SK-N-MC (cell line): ENCODE data around the gene ZNF431.
"Not testable (repeated sequence)": the region's sequence is repeated elsewhere in the genome, so short reads cannot be mapped to it uniquely, and the experiment has no call there.

Experiments
- DNase-seq: peaks from one replicate; pipeline ENCODE4 v3.0.0-alpha.2; 2011; ENCODE audit warnings: low read depth, low spot score
- H3K27ac ChIP-seq: fragments of 200-600 bp; sonication (generic); 2 replicates; pipeline ENCODE4 v1.5.1; 2016; ENCODE audit warnings: mixed run types
- H3K36me3 ChIP-seq: fragments of 200-600 bp; sonication (generic); 2 replicates; pipeline ENCODE4 v1.6.1; 2017; ENCODE audit warnings: antibody characterized with exemption, low read length, mixed read lengths; ENCODE audit not compliant: insufficient read depth
- H3K4me3 ChIP-seq: fragments of 200-600 bp; sonication (generic); 2 replicates; pipeline ENCODE4 v1.5.1; 2016
- H3K9ac ChIP-seq: fragments of 200-600 bp; sonication (generic); 2 replicates; pipeline ENCODE4 v1.8.0; 2017; ENCODE audit warnings: mixed run types, mixed read lengths; ENCODE audit not compliant: insufficient read length
- H3K9me3 ChIP-seq: fragments of 200-600 bp; sonication (generic); 2 replicates; pipeline ENCODE4 v1.6.1; 2017; ENCODE audit warnings: low read depth, mild to moderate bottlenecking, antibody characterized with exemption, low read length, moderate library complexity, mixed read lengths
- EZH2 ChIP-seq: fragments of 200-600 bp; sonication (generic); IDR thresholded peaks from one replicate; pipeline ENCODE4 v1.6.1; 2017; ENCODE audit warnings: antibody characterized with exemption
- FOXP2 ChIP-seq: optimal IDR thresholded peaks from 2 replicates; pipeline ENCODE3; 2011; ENCODE audit warnings: mild to moderate bottlenecking, moderate library complexity; ENCODE audit not compliant: insufficient read depth; ENCODE audit errors: extremely low read length, control extremely low read depth
- POLR2AphosphoS5 ChIP-seq: IDR thresholded peaks from 2 replicates; pipeline ENCODE4 v1.6.1; 2012; ENCODE audit warnings: mild to moderate bottlenecking, low read depth, low read length, borderline replicate concordance

ZNF431 gene

DNA sequence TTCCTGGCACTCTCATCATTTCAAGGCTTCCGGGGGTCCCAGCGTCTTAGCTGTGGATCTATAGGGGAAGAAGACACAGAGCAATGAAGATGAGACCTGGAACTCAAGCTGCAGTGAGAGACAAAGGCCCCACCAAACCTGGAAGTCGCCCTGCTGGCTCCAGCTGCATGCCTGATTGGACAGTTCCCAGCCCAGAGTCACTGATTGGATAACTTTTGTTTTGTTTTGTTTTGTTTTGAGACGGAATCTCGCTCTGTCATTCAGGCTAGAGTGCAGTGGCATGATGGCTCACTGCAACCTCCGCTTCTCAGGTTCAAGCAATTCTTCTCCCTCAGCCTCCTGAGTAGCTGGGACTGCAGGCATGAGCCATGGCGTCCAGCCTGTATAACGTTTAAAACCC, 6.4 kb upstream of the ZNF431 start:
- H3K4me3 ChIP-seq, result no peak overlapping the region
- no peak overlapping the region for H3K27ac ChIP-seq
- H3K9me3 ChIP-seq, result no peaks in the 10 kb centered on the region
- no peak for TF ChIP-seq POLR2AphosphoS5
- TF ChIP-seq EZH2, result no peak
- TF ChIP-seq FOXP2, result no peak
- no peak for DNase-seq
- H3K36me3 ChIP-seq, result no peaks in the 10 kb centered on the region
- H3K9ac ChIP-seq, result no peak overlapping the region

- Histone ChIP-seq H3K27ac (no peak overlapping the region), H3K4me3 (no peak overlapping the region), H3K36me3 (peaks cover under 1% of the 10 kb centered on the region), H3K9ac (no peak overlapping the region), H3K9me3 (no peaks in the 10 kb centered on the region; the same call in none of the 2 replicates)
- no peak for TF ChIP-seq EZH2
- no peak for TF ChIP-seq FOXP2
- no peak for TF ChIP-seq POLR2AphosphoS5
- no peak for DNase-seq
Observed at GRCh38 chr19:21138130-21138529, 3.7 kb upstream of the ZNF431 start.

GRCh38 chr19:21141006-21141405, 834 bp upstream of the ZNF431 start:
- not testable (repeated sequence) for DNase-seq, H3K9me3 ChIP-seq, H3K9ac ChIP-seq, H3K4me3 ChIP-seq, H3K27ac ChIP-seq
- H3K36me3 ChIP-seq, result peaks cover 29% of the 10 kb centered on the region

- no peak overlapping the region for H3K4me3 ChIP-seq
- H3K9me3 ChIP-seq, result peaks cover 7% of the 10 kb centered on the region
- peaks cover 53% of the 10 kb centered on the region for H3K36me3 ChIP-seq
- H3K27ac ChIP-seq, result no peak overlapping the region
- TF ChIP-seq FOXP2 (no peak), POLR2AphosphoS5 (no peak)
- no peak for DNase-seq
- H3K9ac ChIP-seq, result no peak overlapping the region
Observed at GRCh38 chr19:21143428-21143827, 1.6 kb downstream of the ZNF431 start.

GRCh38 chr19:21143854-21144253, 2.0 kb downstream of the ZNF431 start:
- H3K4me3 ChIP-seq, result no peak overlapping the region
- DNase-seq, result no peak
- H3K9ac ChIP-seq, result no peak overlapping the region
- no peak overlapping the region for H3K27ac ChIP-seq
- TF ChIP-seq POLR2AphosphoS5, result no peak
- H3K9me3 ChIP-seq, result peaks cover 12% of the 10 kb centered on the region
- peaks cover 58% of the 10 kb centered on the region for H3K36me3 ChIP-seq

GRCh38 chr19:21147540-21147939, 5.7 kb downstream of the ZNF431 start:
- TF ChIP-seq FOXP2 (no peak), POLR2AphosphoS5 (no peak), EZH2 (no peak)
- H3K27ac ChIP-seq, result no peak overlapping the region
- H3K4me3 ChIP-seq, result no peak overlapping the region
- no peak overlapping the region for H3K9ac ChIP-seq
- peaks cover 16% of the 10 kb centered on the region for H3K9me3 ChIP-seq
- H3K36me3 ChIP-seq, result peaks cover 95% of the 10 kb centered on the region
- DNase-seq, result no peak

GRCh38 chr19:21148681-21149080, 6.8 kb downstream of the ZNF431 start:
- Histone ChIP-seq H3K9ac (no peak overlapping the region), H3K4me3 (no peak overlapping the region), H3K27ac (no peak overlapping the region), H3K9me3 (peaks cover 14% of the 10 kb centered on the region), H3K36me3 (peaks cover 99% of the 10 kb centered on the region)
- DNase-seq, result no peak
- TF ChIP-seq POLR2AphosphoS5 (no peak), FOXP2 (no peak), EZH2 (no peak)

GRCh38 chr19:21149877-21150276, 8.0 kb downstream of the ZNF431 start:
- H3K9ac ChIP-seq, result no peak overlapping the region
- peaks cover 87% of the 10 kb centered on the region for H3K36me3 ChIP-seq
- H3K4me3 ChIP-seq, result no peak overlapping the region
- no peak for TF ChIP-seq FOXP2
- TF ChIP-seq EZH2, result no peak
- TF ChIP-seq POLR2AphosphoS5, result no peak
- H3K27ac ChIP-seq, result no peak overlapping the region
- peaks cover 12% of the 10 kb centered on the region for H3K9me3 ChIP-seq
- DNase-seq, result no peak

GRCh38 chr19:21151460-21151859, 9.6 kb downstream of the ZNF431 start:
- H3K36me3 ChIP-seq, result peaks cover 81% of the 10 kb centered on the region
- TF ChIP-seq EZH2 (no peak), POLR2AphosphoS5 (no peak), FOXP2 (no peak)
- H3K4me3 ChIP-seq, result no peak overlapping the region
- DNase-seq, result no peak
- no peak overlapping the region for H3K27ac ChIP-seq
- H3K9ac ChIP-seq, result no peak overlapping the region
- peaks cover 12% of the 10 kb centered on the region for H3K9me3 ChIP-seq
